SU-DHL-6 (cell line): ENCODE results near the gene CENPO.

Source experiments
- CTCF ChIP-seq: fragments of 200-600 bp; sonication (generic); IDR thresholded peaks from one replicate; pipeline ENCODE4 v1.5.1; 2017; ENCODE audit warnings: antibody characterized with exemption, mild to moderate bottlenecking, low read length, moderate library complexity; ENCODE audit not compliant: insufficient read depth, poor library complexity, severe bottlenecking
- EZH2phosphoT487 ChIP-seq: fragments of 200-600 bp; sonication (generic), shearing (Covaris generic); conservative IDR thresholded peaks from 2 replicates; pipeline ENCODE4 v1.6.1; 2018; ENCODE audit warnings: mild to moderate bottlenecking, antibody characterized with exemption, low read length, moderate library complexity, mixed read lengths

GRCh38 chr2:24825883-24826772 is 32.9 kb downstream of the CENPO start:
- TF ChIP-seq CTCF = no peak
- no peak for TF ChIP-seq EZH2phosphoT487
